Right lobe of liver (tissue), 6 donors: ENCODE data around the gene STK31. TPM values are rescaled to one million over a fixed set of nuclear protein-coding genes. Genes with fewer than 3 reads are reported as not detected.

Source experiments
- ATAC-seq, 4 donors: fragments of 200-7000 bp; cut with Tn5 transposase; one replicate each; pipeline ENCODE4 v1.9.1; 2020; ENCODE audit warnings: mild to moderate bottlenecking in 4 of 4, moderate library complexity in 4 of 4
- DNase-seq, 3 donors: peaks; one replicate each; pipeline ENCODE4 v3.0.0-alpha.2; 2020
- H3K27ac ChIP-seq, 3 donors: fragments of 200-600 bp; one replicate each; pipeline ENCODE4 v1.8.0; 2022
- H3K27me3 ChIP-seq, 2 donors: fragments of 200-600 bp; one replicate each; pipeline ENCODE4 v1.8.0; 2022
- H3K36me3 ChIP-seq, 4 donors: fragments of 200-600 bp; sonication (generic) in 1 of 4; one replicate each; pipeline versions ENCODE4 v1.5.1 to v1.8.0; 2017 to 2022; ENCODE audit warnings: control low read depth in 1 of 4
- H3K4me1 ChIP-seq, 4 donors: fragments of 200-600 bp; sonication (generic) in 1 of 4; one replicate each; pipeline versions ENCODE4 v1.5.1 to v1.8.0; 2017 to 2022; ENCODE audit warnings: control low read depth in 1 of 4
- H3K4me3 ChIP-seq, 3 donors: fragments of 200-600 bp; one replicate each; pipeline ENCODE4 v1.8.0; 2022
- H3K9me3 ChIP-seq, 4 donors: fragments of 200-600 bp; sonication (generic) in 1 of 4; one replicate each; pipeline versions ENCODE4 v1.5.1 to v1.8.0; 2017 to 2022; ENCODE audit warnings: control low read depth in 1 of 4
- CTCF ChIP-seq, 4 donors: fragments of 200-600 bp in 3 of 4; fragments of 450-650 bp in 1 of 4; IDR thresholded peaks; one replicate each; pipeline versions ENCODE4 v1.5.1 to v1.8.0; 2016 to 2022; ENCODE audit warnings: antibody characterized with exemption in 4 of 4, mild to moderate bottlenecking in 2 of 4
- POLR2A ChIP-seq: fragments of 450-650 bp; IDR thresholded peaks from one replicate; pipeline ENCODE4 v1.6.1; 2017; ENCODE audit warnings: antibody characterized with exemption, mild to moderate bottlenecking
- WGBS: methylation state at CpG from one replicate; pipeline ENCODE4 v1.1.6; 2018; ENCODE audit warnings: low coverage, low lambda C conversion rate; ENCODE audit not compliant: insufficient coverage; ENCODE audit errors: missing lambda C conversion rate; 5-methylcytosine and 5-hydroxymethylcytosine counted together
- intact Hi-C, 2 donors: fragments of 100-400 bp; cut with DNase I; formaldehyde crosslinking; loops; one replicate each; pipeline versions ENCODE4 v1.11.2 to v1.14.1; 2022
- total RNA-seq, 6 experiments: library from RNA; depleted of rRNA in 2 of 6; stranded (reverse); fragments of >200 nt in 2 of 6; fragmentation: NEBNext Ultra II Directional in 3 of 6; extraction: Animal tissue kit (Norgen Biotek cat#: 25700) in 3 of 6; gene quantifications; one replicate each; pipeline versions ENCODE4 v1.1.0 to v1.2.4, GENCODE V29; 2016 to 2023
- donor health status: DM: no; HTN: yes; CAD: no.
- donor health status: DM: no; HTN: no; CAD: no.
- donor health status: DM: no; HTN: no; CAD: no.
- donor health status: DM: no; HTN: yes; CAD: no.
- donor health status: DM: no; HTN: yes; CAD: no.

Gene STK31
- total RNA-seq, 6 experiments from 2014 or later, result 0.13 to 0.62 (median 0.32) TPM; not detected in 1

- Histone ChIP-seq H3K27ac (no peak overlapping the region), H3K36me3 (peaks cover 0 to 6% (median 0%) of the 10 kb centered on the region in 4 donors), H3K27me3 (no peaks in the 10 kb centered on the region), H3K4me3 (no peak overlapping the region), H3K4me1 (peaks cover 0 to 5% (median 0%) of the 10 kb centered on the region in 4 donors), H3K9me3 (no peaks in the 10 kb centered on the region)
- intact Hi-C loops, result no loop called here
- ATAC-seq (peak; percentile 41 to 86 (median 62)), DNase-seq (no peak)
- TF ChIP-seq CTCF (IDR thresholded peaks at IDR 0.05), result no peak
- no peak for TF ChIP-seq POLR2A
- 19% methylated on average over 3 of the region's 3 CpGs for WGBS
These were observed 24.3 kb upstream of the STK31 start for GRCh38 chr7:23685731-23686130.

- intact Hi-C loops, result no loop called here
- TF ChIP-seq POLR2A, result no peak
- TF ChIP-seq CTCF (IDR thresholded peaks at IDR 0.05), result no peak
- peak in 2 of 3 donors; percentile 51 to 63 for DNase-seq
- H3K4me3 ChIP-seq, result no peak overlapping the region
- peak; percentile 58 to 72 (median 64) for ATAC-seq
- H3K9me3 ChIP-seq, result no peaks in the 10 kb centered on the region
- WGBS, result 25% methylated on average over 2 of the region's 2 CpGs
- peaks cover 0 to 17% (median 2%) of the 10 kb centered on the region in 4 donors for H3K36me3 ChIP-seq
- no peaks in the 10 kb centered on the region for H3K4me1 ChIP-seq
- no peaks in the 10 kb centered on the region for H3K27me3 ChIP-seq
- no peak overlapping the region for H3K27ac ChIP-seq
These were observed 23.0 kb upstream of the STK31 start for GRCh38 chr7:23687011-23687410.

- Histone ChIP-seq H3K9me3 (no peaks in the 10 kb centered on the region), H3K4me1 (no peaks in the 10 kb centered on the region), H3K27me3 (no peaks in the 10 kb centered on the region), H3K27ac (no peak overlapping the region), H3K36me3 (peaks cover 0 to 26% (median 9%) of the 10 kb centered on the region in 4 donors), H3K4me3 (no peak overlapping the region)
- peak in 3 of 4 donors; percentile 43 to 72 (median 62) for ATAC-seq
- 51% methylated on average over 4 of the region's 4 CpGs for WGBS
- TF ChIP-seq CTCF (IDR thresholded peaks at IDR 0.05) (no peak), POLR2A (no peak)
- peak in 1 of 3 donors; percentile 55 for DNase-seq
- intact Hi-C loops, result no loop called here
These were observed 20.9 kb upstream of the STK31 start for GRCh38 chr7:23689165-23689564.

- Histone ChIP-seq H3K9me3 (no peaks in the 10 kb centered on the region), H3K36me3 (peaks cover 0 to 27% (median 13%) of the 10 kb centered on the region in 4 donors), H3K27me3 (no peaks in the 10 kb centered on the region), H3K27ac (no peak overlapping the region), H3K4me3 (no peak overlapping the region), H3K4me1 (no peaks in the 10 kb centered on the region)
- no peak for TF ChIP-seq CTCF (IDR thresholded peaks at IDR 0.05)
- no peak for TF ChIP-seq POLR2A
- ATAC-seq (no peak), DNase-seq (no peak)
- 89% methylated on average over 4 of the region's 4 CpGs for WGBS
- intact Hi-C loops, result no loop called here
These were observed 18.7 kb upstream of the STK31 start for GRCh38 chr7:23691320-23691719.

- H3K4me3 ChIP-seq, result no peak overlapping the region
- no peak overlapping the region for H3K27ac ChIP-seq
- ATAC-seq (no peak), DNase-seq (no peak)
- H3K36me3 ChIP-seq, result peaks cover 0 to 27% (median 13%) of the 10 kb centered on the region in 4 donors
- no peaks in the 10 kb centered on the region for H3K4me1 ChIP-seq
- H3K9me3 ChIP-seq, result no peaks in the 10 kb centered on the region
- H3K27me3 ChIP-seq, result no peaks in the 10 kb centered on the region
- intact Hi-C loops, result no loop called here
- TF ChIP-seq CTCF (IDR thresholded peaks at IDR 0.05), result no peak
- TF ChIP-seq POLR2A, result no peak
These were observed 16.8 kb upstream of the STK31 start for GRCh38 chr7:23693224-23693623.
